Activated CD8-positive, alpha-beta memory T cell treated with anti-CD3 and anti-CD28 coated beads for 4 hours (primary cell): ENCODE results near the gene CD6.

Experiments used
- DNase-seq, 2 donors: peaks; one replicate each; pipeline ENCODE4 v3.0.0-alpha.2; 2020; ENCODE audit warnings: low read depth in 2 of 2

Gene CD6

GRCh38 chr11:60984149-60984548 is 12.7 kb downstream of the CD6 start:
- DNase-seq, result no peak

- DNase-seq, result no peak
These were observed 13.2 kb downstream of the CD6 start for GRCh38 chr11:60984636-60985035.

GRCh38 chr11:60985501-60985900 is 14.0 kb downstream of the CD6 start:
- no peak for DNase-seq

GRCh38 chr11:60985991-60986915 is 14.8 kb downstream of the CD6 start:
- peak; percentile 74 to 87 for DNase-seq

GRCh38 chr11:60987577-60988277 is 16.2 kb downstream of the CD6 start:
- DNase-seq, result peak in 1 of 2 donors; percentile 27

GRCh38 chr11:60988658-60989057 is 17.2 kb downstream of the CD6 start:
- DNase-seq, result no peak

- no peak for DNase-seq
These were observed 17.7 kb downstream of the CD6 start for GRCh38 chr11:60989093-60989650.

GRCh38 chr11:60991457-60991856 is 20.0 kb downstream of the CD6 start:
- no peak for DNase-seq

- no peak for DNase-seq
These were observed 21.4 kb downstream of the CD6 start for GRCh38 chr11:60992842-60993409.

GRCh38 chr11:60993615-60994014 is 22.1 kb downstream of the CD6 start:
- DNase-seq, result no peak

- DNase-seq, result no peak
These were observed 23.1 kb downstream of the CD6 start for GRCh38 chr11:60994541-60995080.

GRCh38 chr11:60995798-60996197 is 24.3 kb downstream of the CD6 start:
- DNase-seq, result no peak

- DNase-seq, result no peak
These were observed 25.1 kb downstream of the CD6 start for GRCh38 chr11:60996381-60997138.

- DNase-seq, result no peak
These were observed 28.9 kb downstream of the CD6 start for GRCh38 chr11:61000426-61000825.

- DNase-seq, result no peak
These were observed 30.5 kb downstream of the CD6 start for GRCh38 chr11:61001931-61002330.

- DNase-seq, result no peak
These were observed 31.1 kb downstream of the CD6 start for GRCh38 chr11:61002598-61002997.

GRCh38 chr11:61004180-61004611 is 32.7 kb downstream of the CD6 start:
- no peak for DNase-seq

- no peak for DNase-seq
These were observed 33.3 kb downstream of the CD6 start for GRCh38 chr11:61004761-61005181.

GRCh38 chr11:61007383-61007955 is 36.0 kb downstream of the CD6 start:
- no peak for DNase-seq

GRCh38 chr11:61007956-61008896 is 36.7 kb downstream of the CD6 start:
- no peak for DNase-seq
